A673 (cell line): Measurements from ENCODE around the gene BCR.

Experiments used
- CTCF ChIP-seq: fragments of 300-800, 200-600 bp; sonication (generic); conservative IDR thresholded peaks from 2 replicates; pipeline ENCODE4 v1.5.1; 2017; ENCODE audit warnings: low read depth, mild to moderate bottlenecking, antibody characterized with exemption, low read length, moderate library complexity, mixed read lengths
- EZH2 ChIP-seq: fragments of 200-600 bp; sonication (generic); IDR thresholded peaks from 2 replicates; pipeline ENCODE4 v1.6.1; 2017; ENCODE audit warnings: borderline replicate concordance, low read depth, mild to moderate bottlenecking, mixed read lengths, antibody characterized with exemption, low read length; ENCODE audit not compliant: poor library complexity, severe bottlenecking

GRCh38 chr22:23218867-23219251, 38.5 kb downstream of the BCR start:
- no peak for TF ChIP-seq CTCF
- TF ChIP-seq EZH2: no peak
